ENCODE data around the gene TMIGD3.

TMIGD3 gene

GRCh38 chr1:111481387-111482221 lies 21.8 kb downstream of the TMIGD3 start:
- H3K36me3 Mint-ChIP-seq (ENCODE audit: insufficient read depth), result peaks cover 3% of the 10 kb centered on the region
- H3K27me3 Mint-ChIP-seq, result no peaks in the 10 kb centered on the region
- no peak overlapping the region for H3K27ac Mint-ChIP-seq (ENCODE audit: low read depth)
- DNase-seq (ENCODE audit: low spot score in 2 of 2), result no peak
- no peaks in the 10 kb centered on the region for H3K9me3 Mint-ChIP-seq
- H3K4me3 Mint-ChIP-seq, result no peak overlapping the region
- ATAC-seq (replicated peaks; ENCODE audit: extremely low read depth, poor library complexity, severe bottlenecking), result no peak
- H3K4me1 Mint-ChIP-seq, result peaks cover 26% of the 10 kb centered on the region

- no peak overlapping the region for H3K27ac Mint-ChIP-seq (ENCODE audit: low read depth)
- no peaks in the 10 kb centered on the region for H3K9me3 Mint-ChIP-seq
- DNase-seq (ENCODE audit: low spot score in 2 of 2), result no peak
- peaks cover 3% of the 10 kb centered on the region for H3K36me3 Mint-ChIP-seq (ENCODE audit: insufficient read depth)
- H3K4me3 Mint-ChIP-seq, result no peak overlapping the region
- H3K4me1 Mint-ChIP-seq, result peaks cover 35% of the 10 kb centered on the region
- no peaks in the 10 kb centered on the region for H3K27me3 Mint-ChIP-seq
- no peak for ATAC-seq (replicated peaks; ENCODE audit: extremely low read depth, poor library complexity, severe bottlenecking)
These were observed 22.8 kb downstream of the TMIGD3 start for GRCh38 chr1:111480674-111481073.

GRCh38 chr1:111476761-111477309 lies 26.6 kb downstream of the TMIGD3 start:
- peak; percentile 75 for ATAC-seq (replicated peaks; ENCODE audit: extremely low read depth, poor library complexity, severe bottlenecking)
- Mint-ChIP-seq H3K27ac (ENCODE audit: low read depth) (no peak overlapping the region), H3K4me3 (peak overlapping the region; percentile 66), H3K4me1 (peaks cover 37% of the 10 kb centered on the region), H3K36me3 (ENCODE audit: insufficient read depth) (peaks cover 6% of the 10 kb centered on the region), H3K27me3 (no peaks in the 10 kb centered on the region), H3K9me3 (no peaks in the 10 kb centered on the region)
- peak in 1 of 2 donors; percentile 20 for DNase-seq (ENCODE audit: low spot score in 2 of 2)

GRCh38 chr1:111476214-111476613 lies 27.2 kb downstream of the TMIGD3 start:
- Mint-ChIP-seq H3K4me3 (peak overlapping the region; percentile 66), H3K4me1 (peaks cover 37% of the 10 kb centered on the region), H3K27me3 (no peaks in the 10 kb centered on the region), H3K36me3 (ENCODE audit: insufficient read depth) (peaks cover 6% of the 10 kb centered on the region), H3K9me3 (no peaks in the 10 kb centered on the region), H3K27ac (ENCODE audit: low read depth) (peak overlapping the region; percentile 45)
- DNase-seq (ENCODE audit: low spot score in 2 of 2), result no peak
- ATAC-seq (replicated peaks; ENCODE audit: extremely low read depth, poor library complexity, severe bottlenecking), result no peak

GRCh38 chr1:111475701-111476100 lies 27.7 kb downstream of the TMIGD3 start:
- peak overlapping the region; percentile 66 for H3K4me3 Mint-ChIP-seq
- ATAC-seq (replicated peaks; ENCODE audit: extremely low read depth, poor library complexity, severe bottlenecking) (no peak), DNase-seq (ENCODE audit: low spot score in 2 of 2) (peak in 1 of 2 donors; percentile 14)
- peak overlapping the region; percentile 45 for H3K27ac Mint-ChIP-seq (ENCODE audit: low read depth)
- H3K36me3 Mint-ChIP-seq (ENCODE audit: insufficient read depth), result peaks cover 6% of the 10 kb centered on the region
- H3K27me3 Mint-ChIP-seq, result no peaks in the 10 kb centered on the region
- H3K4me1 Mint-ChIP-seq, result peaks cover 37% of the 10 kb centered on the region
- H3K9me3 Mint-ChIP-seq, result no peaks in the 10 kb centered on the region

GRCh38 chr1:111474521-111474920 lies 28.9 kb downstream of the TMIGD3 start:
- H3K36me3 Mint-ChIP-seq (ENCODE audit: insufficient read depth), result peaks cover 6% of the 10 kb centered on the region
- H3K27me3 Mint-ChIP-seq, result no peaks in the 10 kb centered on the region
- no peak overlapping the region for H3K27ac Mint-ChIP-seq (ENCODE audit: low read depth)
- peak overlapping the region; percentile 69 for H3K4me3 Mint-ChIP-seq
- ATAC-seq (replicated peaks; ENCODE audit: extremely low read depth, poor library complexity, severe bottlenecking), result no peak
- no peak for DNase-seq (ENCODE audit: low spot score in 2 of 2)
- peaks cover 37% of the 10 kb centered on the region for H3K4me1 Mint-ChIP-seq
- no peaks in the 10 kb centered on the region for H3K9me3 Mint-ChIP-seq

- Mint-ChIP-seq H3K27me3 (no peaks in the 10 kb centered on the region), H3K27ac (ENCODE audit: low read depth) (peak overlapping the region; percentile 60), H3K4me3 (peak overlapping the region; percentile 69), H3K9me3 (no peaks in the 10 kb centered on the region), H3K4me1 (peaks cover 37% of the 10 kb centered on the region), H3K36me3 (ENCODE audit: insufficient read depth) (peaks cover 6% of the 10 kb centered on the region)
- DNase-seq (ENCODE audit: low spot score in 2 of 2) (no peak), ATAC-seq (replicated peaks; ENCODE audit: extremely low read depth, poor library complexity, severe bottlenecking) (no peak)
These were observed 29.3 kb downstream of the TMIGD3 start for GRCh38 chr1:111474106-111474505.

GRCh38 chr1:111471538-111471937 lies 31.9 kb downstream of the TMIGD3 start:
- Mint-ChIP-seq H3K4me3 (no peak overlapping the region), H3K4me1 (peaks cover 15% of the 10 kb centered on the region), H3K27ac (ENCODE audit: low read depth) (no peak overlapping the region), H3K36me3 (ENCODE audit: insufficient read depth) (peaks cover 3% of the 10 kb centered on the region), H3K9me3 (no peaks in the 10 kb centered on the region), H3K27me3 (no peaks in the 10 kb centered on the region)
- ATAC-seq (replicated peaks; ENCODE audit: extremely low read depth, poor library complexity, severe bottlenecking), result no peak
- DNase-seq (ENCODE audit: low spot score in 2 of 2), result no peak

- peak; percentile 42 to 69 for DNase-seq (ENCODE audit: low spot score in 2 of 2)
- Mint-ChIP-seq H3K4me3 (no peak overlapping the region), H3K36me3 (ENCODE audit: insufficient read depth) (peaks cover 3% of the 10 kb centered on the region), H3K27me3 (no peaks in the 10 kb centered on the region), H3K4me1 (peaks cover 10% of the 10 kb centered on the region), H3K27ac (ENCODE audit: low read depth) (no peak overlapping the region), H3K9me3 (no peaks in the 10 kb centered on the region)
- peak; percentile 95 for ATAC-seq (replicated peaks; ENCODE audit: extremely low read depth, poor library complexity, severe bottlenecking)
These were observed 32.4 kb downstream of the TMIGD3 start for GRCh38 chr1:111471012-111471411.

- Mint-ChIP-seq H3K27ac (ENCODE audit: low read depth) (no peak overlapping the region), H3K9me3 (no peaks in the 10 kb centered on the region)
These were observed 32.8 kb downstream of the TMIGD3 start for GRCh38 chr1:111470596-111470995.

GRCh38 chr1:111469539-111469938 lies 33.9 kb downstream of the TMIGD3 start:
- no peaks in the 10 kb centered on the region for H3K9me3 Mint-ChIP-seq
- no peak overlapping the region for H3K4me3 Mint-ChIP-seq
- H3K27me3 Mint-ChIP-seq, result no peaks in the 10 kb centered on the region
- no peak overlapping the region for H3K27ac Mint-ChIP-seq (ENCODE audit: low read depth)
- peaks cover 8% of the 10 kb centered on the region for H3K4me1 Mint-ChIP-seq
- no peak for ATAC-seq (replicated peaks; ENCODE audit: extremely low read depth, poor library complexity, severe bottlenecking)
- no peak for DNase-seq (ENCODE audit: low spot score in 2 of 2)
- H3K36me3 Mint-ChIP-seq (ENCODE audit: insufficient read depth), result peaks cover 3% of the 10 kb centered on the region

More at GRCh38 chr1:111470596-111470995, 32.8 kb downstream of the TMIGD3 start:
- Mint-ChIP-seq H3K36me3 (ENCODE audit: insufficient read depth) (peaks cover 3% of the 10 kb centered on the region), H3K4me3 (no peak overlapping the region), H3K4me1 (peaks cover 6% of the 10 kb centered on the region), H3K27me3 (no peaks in the 10 kb centered on the region)
- ATAC-seq (replicated peaks; ENCODE audit: extremely low read depth, poor library complexity, severe bottlenecking), result peak; percentile 30
- no peak for DNase-seq (ENCODE audit: low spot score in 2 of 2)

- H3K36me3 Mint-ChIP-seq (ENCODE audit: insufficient read depth), result no peaks in the 10 kb centered on the region
- no peak overlapping the region for H3K27ac Mint-ChIP-seq (ENCODE audit: low read depth)
- DNase-seq (ENCODE audit: low spot score in 2 of 2), result no peak
- peaks cover 13% of the 10 kb centered on the region for H3K4me1 Mint-ChIP-seq
- H3K27me3 Mint-ChIP-seq, result no peaks in the 10 kb centered on the region
- no peak for ATAC-seq (replicated peaks; ENCODE audit: extremely low read depth, poor library complexity, severe bottlenecking)
- no peaks in the 10 kb centered on the region for H3K9me3 Mint-ChIP-seq
- H3K4me3 Mint-ChIP-seq, result no peak overlapping the region
These were observed 34.7 kb downstream of the TMIGD3 start for GRCh38 chr1:111468717-111469100.

Data from central memory CD8-positive, alpha-beta T cell (primary cell).